NCI-H345 (cell line): ENCODE results near the gene GIPC1.
A peak's percentile ranks its signal among the peaks of the same experiment; 100 is the strongest.

Source experiments
- DNase-seq: peaks from one replicate; lab custom pipeline; 2025; lab: John Stamatoyannopoulos, UW

The GIPC1 gene

GRCh38 chr19:14494411-14494810 is 1.5 kb downstream of the GIPC1 start:
- no peak for DNase-seq

GRCh38 chr19:14492756-14493337 is 3.1 kb downstream of the GIPC1 start:
- DNase-seq: no peak

DNA sequence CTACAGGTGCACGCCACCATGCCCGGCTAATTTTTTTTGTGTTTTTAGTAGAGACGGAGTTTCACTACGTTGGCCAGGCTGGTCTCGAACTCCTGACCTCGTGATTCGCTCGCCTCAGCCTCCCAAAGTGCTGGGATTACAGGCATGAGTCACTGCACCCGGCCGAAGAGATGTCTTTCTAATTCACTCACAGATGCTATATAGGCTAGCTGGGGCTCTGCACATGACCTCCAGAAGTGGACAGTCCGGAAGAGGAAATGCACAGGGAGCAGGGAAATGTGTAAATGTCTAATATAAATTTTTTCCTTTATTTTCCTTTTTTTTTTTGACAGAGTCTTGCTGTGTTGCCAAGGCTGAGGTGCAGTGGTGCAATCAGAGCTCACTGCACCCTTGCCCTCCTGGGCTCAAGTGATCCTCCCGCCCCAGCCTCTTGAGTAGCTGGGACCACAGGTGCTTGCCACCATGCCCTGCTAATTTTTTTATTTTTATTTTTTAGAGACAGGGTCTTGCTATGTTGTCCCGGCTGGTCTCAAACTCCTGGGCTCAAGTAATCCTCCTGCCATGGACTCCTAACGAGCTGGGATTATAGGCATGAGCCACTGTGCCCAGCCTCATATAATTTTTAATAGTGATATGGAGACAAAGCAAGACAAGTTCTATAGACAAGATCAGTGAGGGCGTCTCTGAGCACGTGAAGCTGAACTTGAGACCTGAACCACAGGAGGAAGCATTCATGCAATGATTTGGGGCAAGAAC is 8.4 kb downstream of the GIPC1 start:
- DNase-seq: no peak

GRCh38 chr19:14482172-14482941 is 13.6 kb downstream of the GIPC1 start:
- DNase-seq: no peak

- no peak for DNase-seq
Observed at GRCh38 chr19:14480700-14481079, 15.2 kb downstream of the GIPC1 start.

DNA sequence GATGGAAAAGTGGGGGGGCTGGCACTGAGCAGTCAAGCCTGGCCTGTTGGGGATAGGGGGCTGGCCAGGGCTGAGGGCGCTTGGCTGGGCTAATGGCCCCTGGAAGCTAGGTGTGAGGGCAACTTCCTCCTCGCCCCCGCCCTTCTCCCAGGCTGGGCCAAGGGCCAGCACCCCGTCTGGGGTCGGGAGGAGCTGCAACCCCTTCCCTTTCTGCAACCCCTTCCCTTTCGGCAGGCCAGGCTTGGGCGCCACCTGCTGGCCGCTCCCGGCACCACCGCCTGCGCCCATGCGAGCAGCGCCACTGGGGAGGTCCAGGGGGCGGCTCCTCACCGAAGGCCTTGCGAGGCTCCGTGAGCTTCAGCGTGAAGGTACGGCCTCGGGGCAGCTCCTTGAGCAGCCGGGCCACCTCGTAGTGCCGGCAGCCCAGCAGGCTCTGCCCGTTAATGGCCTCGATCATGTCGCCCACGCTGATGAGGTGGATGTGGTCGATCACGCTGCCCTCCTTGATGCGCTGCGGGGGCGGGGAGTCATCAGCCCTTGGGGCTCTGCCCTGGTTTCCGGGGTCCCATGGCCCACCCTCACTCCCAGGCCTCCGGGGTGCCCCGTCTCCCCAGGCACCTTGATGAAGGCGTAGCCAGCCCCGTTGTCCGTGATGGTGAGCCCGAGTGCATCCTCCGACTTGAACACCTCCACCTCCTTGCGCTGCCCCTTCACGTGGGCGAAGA is 15.8 kb downstream of the GIPC1 start:
- no peak for DNase-seq

GRCh38 chr19:14479309-14479974 is 16.5 kb downstream of the GIPC1 start:
- DNase-seq: no peak

DNA sequence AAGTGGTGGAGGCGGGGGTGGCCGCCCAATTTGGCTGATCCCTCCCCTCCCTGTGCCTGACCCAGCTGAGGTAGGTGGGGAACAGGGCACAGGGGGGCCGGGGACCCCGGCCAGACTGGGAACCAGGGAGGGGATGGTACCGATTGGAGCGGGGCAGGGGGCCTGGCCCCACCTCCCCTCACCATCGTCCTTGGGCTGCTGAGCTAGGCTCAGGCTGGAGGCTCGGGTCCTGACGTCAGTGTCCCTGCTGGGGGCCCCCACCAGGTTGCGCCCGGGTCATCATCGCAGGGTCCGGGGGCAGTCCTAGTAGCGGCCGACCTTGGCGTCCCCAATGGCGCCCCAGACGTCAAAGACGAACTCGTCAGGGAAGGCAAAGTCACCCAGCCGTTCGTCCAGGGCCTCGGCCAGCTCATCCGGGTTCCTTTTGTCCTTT is 17.8 kb downstream of the GIPC1 start:
- DNase-seq: no peak

DNA sequence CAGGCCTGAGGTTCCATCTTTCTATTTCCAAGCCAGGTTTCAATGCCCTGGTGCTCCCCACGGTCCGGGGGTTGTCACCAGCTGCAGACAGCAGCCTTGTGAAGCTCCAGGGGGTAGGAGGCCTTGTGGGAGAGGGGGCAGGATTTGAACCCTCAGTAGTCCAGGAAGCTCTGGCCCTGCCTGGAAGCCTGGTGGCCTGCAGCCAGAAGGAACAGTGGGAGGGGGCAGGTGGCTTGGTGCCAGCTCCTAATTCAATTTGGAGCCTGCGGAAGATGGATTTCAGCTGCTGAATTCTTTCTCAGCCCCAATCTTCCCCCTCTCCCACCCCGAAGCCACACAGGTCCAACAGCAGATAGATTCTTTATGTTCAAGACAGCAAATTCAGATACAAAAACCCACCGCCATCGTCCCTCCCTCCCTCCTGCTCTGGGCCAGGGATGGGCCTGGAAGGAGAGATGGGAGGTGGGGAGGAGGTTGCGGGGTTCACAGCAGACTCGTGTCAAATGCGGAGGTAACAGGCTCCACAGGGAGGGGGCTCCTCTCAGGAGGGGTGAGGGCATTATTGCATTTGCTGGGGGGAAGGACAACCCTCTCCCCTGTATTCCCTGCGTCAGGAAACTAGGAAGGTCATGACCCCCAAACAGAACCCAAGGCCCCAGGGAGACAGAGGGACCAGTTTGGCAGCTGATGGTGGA is 18.4 kb downstream of the GIPC1 start:
- DNase-seq: no peak

- no peak for DNase-seq
Observed at GRCh38 chr19:14476673-14477401, 19.1 kb downstream of the GIPC1 start.

GRCh38 chr19:14476327-14476672 is 19.6 kb downstream of the GIPC1 start:
- no peak for DNase-seq

GRCh38 chr19:14475251-14476073 is 20.5 kb downstream of the GIPC1 start, which contains the start of gene PTGER1:
TSS of gene PTGER1 (minus strand) at chr19:14475354. CDS start at chr19:14474320, 1,034 bp downstream.
- DNase-seq: no peak

GRCh38 chr19:14474827-14475226 is 21.1 kb downstream of the GIPC1 start:
- no peak for DNase-seq

- DNase-seq: no peak
Observed at GRCh38 chr19:14473978-14474578, 21.8 kb downstream of the GIPC1 start.

DNA sequence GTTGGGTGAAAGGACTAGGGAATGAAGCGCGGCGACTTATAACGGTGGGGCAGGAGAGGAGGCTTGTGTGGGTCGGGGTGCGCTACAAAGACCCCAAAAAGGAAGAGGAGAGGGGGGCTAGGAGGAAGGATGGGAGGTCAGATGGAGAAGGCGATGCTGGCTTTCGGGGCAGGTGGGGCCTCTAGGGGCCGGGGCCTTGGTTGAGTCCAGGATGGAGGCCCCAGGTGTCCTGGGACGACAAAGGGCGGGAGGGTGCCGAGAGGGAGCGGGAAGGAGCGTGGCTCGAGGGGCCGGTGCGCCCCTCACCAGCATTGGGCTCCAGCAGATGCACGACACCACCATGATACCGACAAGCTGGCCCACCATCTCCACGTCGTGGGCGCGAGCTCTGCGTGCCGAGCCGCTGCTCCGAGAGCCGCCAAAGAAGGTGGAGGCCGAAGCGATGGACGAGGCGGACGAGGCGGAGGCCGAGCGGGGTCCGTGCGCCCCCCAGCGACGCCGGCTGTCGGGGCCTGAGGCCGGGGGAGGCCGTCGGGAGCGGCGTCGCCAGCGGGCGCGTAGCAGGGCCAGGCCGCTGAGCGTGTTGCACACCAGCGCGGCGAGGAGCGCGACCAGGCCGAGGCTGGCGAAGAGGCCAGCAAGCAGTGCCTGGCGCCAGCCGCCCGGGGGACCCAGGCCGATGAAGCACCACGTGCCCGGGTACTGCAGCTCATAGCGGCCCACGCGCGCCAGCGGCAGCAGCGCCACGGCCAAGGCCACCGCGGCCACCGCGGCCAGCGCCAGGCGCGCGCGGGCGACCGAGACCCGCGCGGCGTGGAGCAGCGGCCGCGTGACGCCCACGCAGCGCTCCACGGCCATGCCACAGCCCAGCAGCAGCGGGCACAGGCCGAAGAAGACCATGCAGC is 22.6 kb downstream of the GIPC1 start:
- no peak for DNase-seq

- DNase-seq: peak; percentile 49
Observed at GRCh38 chr19:14472202-14472938, 23.6 kb downstream of the GIPC1 start.

DNA sequence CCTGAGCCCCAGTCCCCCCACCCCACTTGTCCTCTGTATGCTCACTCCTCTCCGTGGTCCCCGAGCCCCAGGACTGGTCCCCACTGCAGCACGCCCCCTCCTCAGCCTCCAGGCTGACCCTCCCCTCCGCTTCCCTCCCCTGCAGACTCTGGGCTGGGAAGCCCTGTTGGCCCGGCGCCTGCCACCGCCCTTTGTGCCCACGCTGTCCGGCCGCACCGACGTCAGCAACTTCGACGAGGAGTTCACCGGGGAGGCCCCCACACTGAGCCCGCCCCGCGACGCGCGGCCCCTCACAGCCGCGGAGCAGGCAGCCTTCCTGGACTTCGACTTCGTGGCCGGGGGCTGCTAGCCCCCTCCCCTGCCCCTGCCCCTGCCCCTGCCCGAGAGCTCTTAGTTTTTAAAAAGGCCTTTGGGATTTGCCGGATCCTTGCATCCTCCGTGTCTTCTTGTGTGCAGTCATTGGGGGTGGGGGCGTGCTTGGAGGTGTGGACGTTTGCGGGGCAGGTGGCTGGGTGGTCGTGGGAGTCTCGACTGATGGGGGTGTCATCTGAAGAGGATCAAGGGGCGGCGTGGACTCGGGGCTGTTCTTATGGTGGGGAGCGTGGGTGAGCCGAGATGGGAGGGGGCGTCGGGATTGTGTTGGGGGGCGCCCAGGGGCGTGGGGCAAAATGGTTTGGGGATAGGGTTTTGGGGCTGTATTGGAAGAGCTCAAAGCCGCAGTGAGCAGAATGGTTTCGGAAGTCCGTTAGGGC is 24.3 kb downstream of the GIPC1 start:
- DNase-seq: no peak
